Measurements from ENCODE around the gene OCIAD1. TPM values are rescaled to one million over a fixed set of nuclear protein-coding genes. Genes with fewer than 3 reads are reported as not detected.
"Not testable (repeated sequence)": the region's sequence is repeated elsewhere in the genome, so short reads cannot be mapped to it uniquely, and the experiment has no call there.

OCIAD1 gene
- total RNA-seq, 4 donors from 2014 or later: 73.7 to 95.8 (median 78.9) TPM

DNA sequence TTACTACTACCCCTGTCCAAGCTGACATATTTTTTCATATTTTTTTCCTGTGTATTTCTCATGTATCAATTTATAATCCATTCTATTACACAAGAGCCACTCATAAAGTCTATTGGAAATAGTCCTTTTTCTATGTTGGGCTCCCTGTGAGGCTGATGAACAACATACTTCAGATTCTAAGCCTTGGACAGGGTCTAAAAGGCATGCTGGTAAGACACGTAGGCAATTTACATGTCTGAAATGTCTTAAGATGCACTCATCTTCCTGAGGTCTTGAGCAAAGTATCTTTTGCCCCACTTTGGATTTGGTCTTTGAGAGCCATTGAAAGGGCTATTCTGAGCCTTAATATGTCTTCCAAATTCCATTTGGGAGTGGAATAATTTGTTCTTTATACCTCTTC is 31.8 kb downstream of the OCIAD1 start:
- intact Hi-C loops (cut with DNase I): no loop called here
- WGBS: 75% methylated on average over 1 of the region's 1 CpG
- TF ChIP-seq, protein P1, sequence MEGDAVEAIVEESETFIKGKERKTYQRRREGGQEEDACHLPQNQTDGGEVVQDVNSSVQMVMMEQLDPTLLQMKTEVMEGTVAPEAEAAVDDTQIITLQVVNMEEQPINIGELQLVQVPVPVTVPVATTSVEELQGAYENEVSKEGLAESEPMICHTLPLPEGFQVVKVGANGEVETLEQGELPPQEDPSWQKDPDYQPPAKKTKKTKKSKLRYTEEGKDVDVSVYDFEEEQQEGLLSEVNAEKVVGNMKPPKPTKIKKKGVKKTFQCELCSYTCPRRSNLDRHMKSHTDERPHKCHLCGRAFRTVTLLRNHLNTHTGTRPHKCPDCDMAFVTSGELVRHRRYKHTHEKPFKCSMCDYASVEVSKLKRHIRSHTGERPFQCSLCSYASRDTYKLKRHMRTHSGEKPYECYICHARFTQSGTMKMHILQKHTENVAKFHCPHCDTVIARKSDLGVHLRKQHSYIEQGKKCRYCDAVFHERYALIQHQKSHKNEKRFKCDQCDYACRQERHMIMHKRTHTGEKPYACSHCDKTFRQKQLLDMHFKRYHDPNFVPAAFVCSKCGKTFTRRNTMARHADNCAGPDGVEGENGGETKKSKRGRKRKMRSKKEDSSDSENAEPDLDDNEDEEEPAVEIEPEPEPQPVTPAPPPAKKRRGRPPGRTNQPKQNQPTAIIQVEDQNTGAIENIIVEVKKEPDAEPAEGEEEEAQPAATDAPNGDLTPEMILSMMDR (IDR thresholded peaks at IDR 0.05): no peak
- no peak for TF ChIP-seq EP300 (IDR thresholded peaks at IDR 0.05)
- TF ChIP-seq POLR2A (IDR thresholded peaks at IDR 0.05; ENCODE audit: low read depth): no peak
- no peak for TF ChIP-seq POLR2AphosphoS5 (IDR thresholded peaks at IDR 0.05)

DNA sequence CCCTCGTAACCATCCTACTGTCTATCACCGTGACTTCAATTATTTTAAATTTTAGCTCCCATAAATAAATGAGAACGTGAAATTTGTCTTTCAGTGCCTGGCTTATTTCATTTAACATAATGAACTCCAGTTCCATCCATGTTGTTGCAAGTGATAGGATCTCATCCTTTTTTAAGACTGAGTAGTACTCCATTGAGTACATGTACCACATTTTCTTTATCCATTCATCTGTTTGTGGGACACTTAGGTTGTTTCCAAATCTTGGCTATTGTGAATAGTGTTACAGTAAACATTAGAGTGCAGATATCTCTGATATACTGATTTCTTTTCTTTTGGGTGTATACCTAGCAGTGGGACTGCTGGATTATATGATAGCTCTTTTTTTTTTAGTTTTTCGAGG is 32.8 kb downstream of the OCIAD1 start:
- Histone ChIP-seq H3K36me3 (peaks cover 0 to 28% (median 8%) of the 10 kb centered on the region in 4 donors), H3K27ac (replicated peaks in 1 of 4) (no peak overlapping the region), H3K4me1 (no peaks in the 10 kb centered on the region), H3K4me3 (no peak overlapping the region), H3K9me3 (peaks cover 0 to 5% (median 0%) of the 10 kb centered on the region in 4 donors), H3K27me3 (no peaks in the 10 kb centered on the region)
- intact Hi-C loops (cut with DNase I): no loop called here
- DNase-seq (ENCODE audit: extremely low spot score): no peak
- WGBS: 94% methylated on average over 4 of the region's 4 CpGs
- no peak for TF ChIP-seq POLR2A (IDR thresholded peaks at IDR 0.05; ENCODE audit: low read depth)
- no peak for TF ChIP-seq EP300 (IDR thresholded peaks at IDR 0.05)
- TF ChIP-seq POLR2AphosphoS5 (IDR thresholded peaks at IDR 0.05): no peak
- TF ChIP-seq, protein P1 (IDR thresholded peaks at IDR 0.05): no peak

More for the DNA sequence above, 31.8 kb downstream of the OCIAD1 start:
- Histone ChIP-seq H3K4me1 (no peaks in the 10 kb centered on the region), H3K36me3 (peaks cover 0 to 39% (median 17%) of the 10 kb centered on the region in 4 donors), H3K27me3 (no peaks in the 10 kb centered on the region), H3K27ac (replicated peaks in 1 of 4) (no peak overlapping the region), H3K4me3 (no peak overlapping the region), H3K9me3 (peaks cover 0 to 5% (median 0%) of the 10 kb centered on the region in 4 donors)
- DNase-seq (ENCODE audit: extremely low spot score): no peak

DNA sequence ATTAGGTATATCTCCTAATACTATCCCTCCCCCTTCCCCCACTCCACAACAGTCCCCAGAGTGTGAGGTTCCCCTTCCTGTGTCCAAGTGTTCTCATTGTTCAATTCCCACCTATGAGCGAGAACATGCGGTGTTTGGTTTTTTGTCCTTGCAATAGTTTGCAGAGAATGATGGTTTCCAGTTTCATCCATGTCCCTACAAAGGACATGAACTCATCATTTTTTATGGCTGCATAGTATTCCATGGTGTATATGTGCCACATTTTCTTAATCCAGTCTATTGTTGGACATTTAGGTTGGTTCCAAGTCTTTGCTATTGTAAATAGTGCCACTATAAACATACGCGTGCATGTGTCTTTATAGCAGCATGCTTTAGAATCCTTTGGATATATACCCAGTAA is 33.8 kb downstream of the OCIAD1 start:
- H3K27ac ChIP-seq (replicated peaks in 1 of 4); DNase-seq (ENCODE audit: extremely low spot score): not testable (repeated sequence)

DNA sequence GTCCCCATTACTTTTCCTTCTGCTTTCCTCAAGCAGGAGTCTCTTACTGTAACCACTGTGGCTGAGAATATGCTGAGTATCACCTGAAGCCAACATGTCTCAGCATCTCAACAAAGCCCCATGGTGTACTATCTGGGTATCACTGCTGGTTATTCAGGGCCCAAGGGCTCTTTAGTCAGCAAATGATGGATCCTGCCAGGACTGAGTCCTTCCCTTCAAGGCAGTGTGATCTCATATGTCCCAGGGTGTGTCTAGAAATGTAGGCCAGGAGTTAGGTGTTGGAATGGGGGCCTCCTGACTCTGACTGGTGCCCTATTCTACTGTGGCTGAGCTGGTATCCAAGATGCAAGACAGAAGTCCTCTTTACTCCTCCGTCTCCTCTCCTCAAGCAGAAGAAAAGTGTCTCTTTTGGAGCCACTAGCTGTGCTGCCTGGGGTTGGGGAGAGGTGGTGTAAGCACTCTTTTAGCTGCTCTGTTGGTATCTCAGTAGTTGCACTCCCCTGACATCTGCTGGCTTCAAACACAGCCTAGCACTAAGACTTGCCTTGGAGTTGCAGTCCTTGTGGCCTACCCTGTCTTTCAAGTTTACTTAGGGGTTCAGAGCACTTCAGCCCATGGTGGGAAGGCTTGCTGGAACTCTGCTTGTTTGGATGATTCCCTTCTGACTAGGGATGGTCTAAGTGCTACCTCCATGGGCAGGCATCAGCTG is 47.1 kb downstream of the OCIAD1 start:
- Histone ChIP-seq H3K4me1 (no peaks in the 10 kb centered on the region), H3K9me3 (no peaks in the 10 kb centered on the region), H3K27me3 (no peaks in the 10 kb centered on the region), H3K4me3 (no peak overlapping the region), H3K36me3 (peaks cover 0 to 6% (median 0%) of the 10 kb centered on the region in 4 donors), H3K27ac (replicated peaks in 1 of 4) (no peak overlapping the region)
- intact Hi-C loops (cut with DNase I): no loop called here
- TF ChIP-seq POLR2AphosphoS5 (IDR thresholded peaks at IDR 0.05): no peak
- no peak for TF ChIP-seq EP300 (IDR thresholded peaks at IDR 0.05)
- TF ChIP-seq, protein P1 (IDR thresholded peaks at IDR 0.05): no peak
- no peak for TF ChIP-seq POLR2A (IDR thresholded peaks at IDR 0.05; ENCODE audit: low read depth)
- no peak for DNase-seq (ENCODE audit: extremely low spot score)
- WGBS: 100% methylated on average over 1 of the region's 1 CpG

More for the DNA sequence above, 33.8 kb downstream of the OCIAD1 start:
- H3K4me1 ChIP-seq; H3K9me3 ChIP-seq; intact Hi-C loops (cut with DNase I); H3K27me3 ChIP-seq; H3K4me3 ChIP-seq: not testable (repeated sequence)
- H3K36me3 ChIP-seq: peaks cover 0 to 29% (median 8%) of the 10 kb centered on the region in 4 donors
- WGBS: 100% methylated on average over 4 of the region's 4 CpGs

DNA sequence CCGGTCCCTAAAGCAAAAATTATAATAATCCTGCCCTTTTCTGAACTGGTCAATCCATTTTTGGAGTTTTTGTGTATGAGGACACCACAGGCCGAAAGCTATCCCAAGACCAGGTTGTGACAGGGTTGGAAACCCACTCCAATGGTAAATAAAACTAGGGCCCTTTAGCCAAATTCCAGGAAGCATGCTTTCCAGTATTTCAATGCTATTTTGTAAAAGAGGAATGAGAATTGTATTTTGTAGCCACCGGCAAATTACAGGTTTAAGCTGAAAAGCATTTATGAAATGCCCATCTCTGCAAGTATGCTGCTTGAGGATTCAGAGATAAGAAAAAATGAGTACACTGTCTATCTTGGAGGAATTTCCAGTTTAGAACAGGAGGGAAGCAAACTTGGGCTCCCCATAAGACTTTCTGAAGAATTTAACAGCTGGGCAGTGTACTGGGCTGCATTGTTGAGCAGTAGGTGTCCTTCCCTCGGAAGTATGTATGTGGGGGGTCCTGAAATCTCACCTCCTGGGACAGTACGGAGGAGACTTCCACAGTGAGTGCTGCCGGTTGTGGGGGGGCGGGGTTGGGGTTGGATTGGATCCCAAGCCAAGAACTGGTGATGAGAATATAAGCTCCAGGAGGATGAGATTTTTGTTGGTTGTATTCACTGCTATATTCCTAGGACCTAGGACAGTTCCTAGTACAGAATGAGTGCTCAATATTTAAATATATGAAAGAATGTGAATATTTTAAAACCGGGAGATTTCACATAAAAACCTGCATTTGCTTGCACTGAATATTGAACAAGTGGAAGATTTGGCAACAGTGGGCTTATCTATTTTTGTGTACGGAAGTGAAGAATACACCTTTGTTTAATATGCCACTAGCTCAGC is 48.9 kb downstream of the OCIAD1 start:
- H3K4me1 ChIP-seq: no peaks in the 10 kb centered on the region
- WGBS: 61% methylated on average over 9 of the region's 9 CpGs
- no peaks in the 10 kb centered on the region for H3K9me3 ChIP-seq
- intact Hi-C loops (cut with DNase I): no loop called here
- DNase-seq (ENCODE audit: extremely low spot score): no peak
- H3K4me3 ChIP-seq: no peak overlapping the region
- H3K27me3 ChIP-seq: no peaks in the 10 kb centered on the region
- peaks cover 0 to 6% (median 0%) of the 10 kb centered on the region in 4 donors for H3K36me3 ChIP-seq
- TF ChIP-seq POLR2AphosphoS5 (IDR thresholded peaks at IDR 0.05) (no peak), POLR2A (IDR thresholded peaks at IDR 0.05; ENCODE audit: low read depth) (no peak), EP300 (IDR thresholded peaks at IDR 0.05) (no peak)
- TF ChIP-seq, protein P1 (IDR thresholded peaks at IDR 0.05): no peak
- no peak overlapping the region for H3K27ac ChIP-seq (replicated peaks in 1 of 4)

DNA sequence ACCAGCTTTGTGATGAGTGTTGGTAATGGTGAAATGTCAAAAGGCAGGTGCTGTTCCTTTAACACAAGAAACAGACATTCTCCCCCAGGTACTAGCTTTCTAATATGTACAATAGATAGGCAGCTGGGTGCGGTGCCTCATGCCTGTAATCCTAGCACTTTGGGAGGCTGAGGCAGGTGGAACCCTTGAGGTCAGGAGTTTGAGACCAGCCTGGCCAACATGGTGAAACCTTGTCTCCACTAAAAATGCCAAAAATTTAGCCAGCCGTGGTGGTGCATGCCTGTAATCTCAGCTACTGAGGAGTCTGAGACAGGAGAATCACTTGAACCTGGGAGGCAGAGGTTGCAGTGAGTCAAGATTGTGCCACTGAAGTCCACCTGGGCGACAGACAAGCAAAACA is 50.8 kb downstream of the OCIAD1 start:
- H3K36me3 ChIP-seq; intact Hi-C loops (cut with DNase I); H3K9me3 ChIP-seq; H3K4me3 ChIP-seq; DNase-seq (ENCODE audit: extremely low spot score); H3K27ac ChIP-seq (replicated peaks in 1 of 4); H3K4me1 ChIP-seq; H3K27me3 ChIP-seq: not testable (repeated sequence)
- 84% methylated on average over 3 of the region's 3 CpGs for WGBS

DNA sequence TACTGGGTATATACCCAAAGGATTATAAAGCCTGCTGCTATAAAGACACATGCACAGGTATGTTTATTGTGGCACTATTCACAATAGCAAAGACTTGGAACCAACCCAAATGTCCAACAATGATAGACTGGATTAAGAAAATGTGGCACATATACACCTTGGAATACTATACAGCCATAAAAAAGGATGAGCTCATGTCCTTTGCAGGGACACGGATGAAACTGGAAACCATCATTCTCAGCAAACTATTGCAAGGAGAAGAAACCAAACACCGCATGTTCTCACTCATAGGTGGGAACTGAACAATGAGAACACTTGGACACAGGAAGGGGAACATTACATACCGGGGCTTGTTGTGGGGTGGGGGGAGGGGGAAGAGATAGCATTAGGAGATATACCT is 58.9 kb downstream of the OCIAD1 start:
- H3K4me1 ChIP-seq; H3K27ac ChIP-seq (replicated peaks in 1 of 4); H3K9me3 ChIP-seq; H3K27me3 ChIP-seq; intact Hi-C loops (cut with DNase I); H3K4me3 ChIP-seq; DNase-seq (ENCODE audit: extremely low spot score): not testable (repeated sequence)
- H3K36me3 ChIP-seq: peaks cover 0 to 21% (median 12%) of the 10 kb centered on the region in 4 donors
- 100% methylated on average over 3 of the region's 3 CpGs for WGBS
